Fibroblast of skin of back (primary cell): ENCODE measurements around the gene CACHD1.

Source experiments
- DNase-seq: peaks from one replicate; pipeline ENCODE4 v3.0.0-alpha.2; 2013

Gene CACHD1

DNA sequence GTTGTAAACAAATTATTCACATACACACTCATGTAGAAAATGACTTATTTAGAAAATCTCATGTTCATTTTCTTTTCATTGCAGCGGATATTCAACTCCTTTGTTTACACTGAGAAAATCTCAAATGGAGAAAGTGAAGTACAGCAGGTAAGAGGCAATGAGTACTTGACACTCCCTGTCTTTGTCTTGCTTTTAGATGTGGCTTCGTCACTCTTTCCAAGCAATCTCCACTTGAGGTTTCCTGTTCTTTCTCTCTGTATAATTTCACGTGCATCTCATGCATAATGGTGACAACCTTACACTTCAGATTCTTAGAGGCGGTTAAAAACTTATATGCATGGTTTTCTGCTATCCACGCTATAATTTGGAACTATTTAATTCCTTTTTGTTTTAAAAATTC lies 80.6 kb downstream of the CACHD1 start:
- no peak for DNase-seq

DNA sequence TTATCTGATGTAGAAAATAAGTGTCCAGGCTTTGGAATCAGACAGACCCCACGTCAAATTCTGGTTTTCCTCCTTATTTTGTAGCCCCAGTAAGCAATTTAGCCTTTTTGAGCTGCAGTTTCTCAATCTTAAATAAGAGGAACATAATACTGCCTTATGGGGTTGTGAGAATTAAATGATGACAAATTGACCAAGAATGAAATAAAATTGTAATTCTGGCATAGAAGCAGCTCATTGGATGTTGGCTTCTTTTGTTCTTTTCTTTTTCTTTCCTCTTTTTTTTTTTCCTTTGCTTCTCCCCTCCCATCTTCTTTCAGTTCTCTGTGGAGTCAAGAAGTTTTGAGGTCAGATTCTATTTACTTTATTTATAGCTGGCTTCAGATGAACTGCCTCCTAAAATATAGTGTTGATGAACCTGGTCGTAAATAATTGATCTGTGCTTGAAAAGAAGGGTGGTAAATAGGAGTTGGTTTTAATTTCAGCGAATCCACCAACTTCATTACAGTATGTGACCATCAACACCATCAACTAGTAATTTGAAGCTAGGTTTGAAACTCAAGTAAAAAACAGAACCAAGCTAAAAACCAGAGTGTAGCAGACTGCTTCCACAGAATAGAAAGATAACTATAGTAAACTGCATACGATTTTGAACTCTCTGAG lies 81.1 kb downstream of the CACHD1 start:
- no peak for DNase-seq

DNA sequence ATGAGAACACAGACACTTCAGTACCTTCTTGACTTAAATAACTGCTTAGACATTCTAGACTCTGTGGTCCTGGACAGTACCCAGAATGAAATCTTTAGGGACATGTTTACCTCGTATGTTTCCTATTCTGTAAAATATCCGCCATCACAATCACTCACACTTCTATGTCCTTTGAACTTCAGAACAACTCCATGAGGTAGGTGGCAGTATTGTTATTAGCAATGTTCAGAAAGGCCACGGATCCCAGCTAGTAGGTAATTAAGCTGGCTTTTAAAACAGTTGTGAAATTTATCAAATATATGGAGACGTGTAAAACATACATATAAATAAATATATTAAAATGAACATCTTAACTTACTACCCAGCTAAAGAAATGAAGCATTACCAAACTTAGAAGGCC lies 83.4 kb downstream of the CACHD1 start:
- no peak for DNase-seq

DNA sequence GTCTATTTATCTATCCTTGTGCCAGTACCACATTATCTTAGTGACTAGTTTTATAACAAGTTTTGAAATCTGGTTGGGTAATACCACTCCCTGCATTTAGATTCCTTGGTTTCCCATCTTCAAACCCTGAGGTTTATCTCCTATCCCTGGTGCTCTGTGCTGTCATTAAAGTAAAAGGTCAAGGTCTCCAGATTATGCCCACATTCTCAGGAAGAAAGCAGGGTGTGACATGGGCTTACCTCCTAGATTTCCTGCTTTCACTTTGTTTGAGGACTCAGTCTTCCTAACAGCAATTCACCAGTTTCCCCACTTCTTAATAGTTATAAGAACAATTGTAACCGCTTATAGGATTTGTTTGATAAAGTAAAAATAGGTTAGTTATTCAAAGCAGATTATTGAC lies 86.0 kb downstream of the CACHD1 start:
- DNase-seq = no peak

DNA sequence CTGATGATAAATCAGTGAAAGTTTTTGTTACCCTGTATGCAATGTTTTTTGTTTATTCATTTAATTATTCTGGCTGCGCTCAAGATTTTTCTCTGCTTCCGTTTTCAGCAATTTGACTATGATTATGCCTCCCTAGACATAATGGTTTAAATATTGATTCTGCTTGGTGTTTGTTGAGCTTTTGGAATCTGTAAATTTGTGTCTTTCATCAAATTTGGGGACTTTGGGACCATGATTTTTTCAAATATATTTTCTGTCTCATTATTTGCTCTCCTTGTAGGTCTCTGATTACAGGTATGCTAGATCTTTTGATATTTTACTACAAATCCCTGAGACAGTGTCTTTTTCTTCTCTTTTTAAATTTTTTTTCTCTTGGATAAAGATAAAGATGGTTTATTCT lies 92.1 kb downstream of the CACHD1 start:
- DNase-seq = no peak

DNA sequence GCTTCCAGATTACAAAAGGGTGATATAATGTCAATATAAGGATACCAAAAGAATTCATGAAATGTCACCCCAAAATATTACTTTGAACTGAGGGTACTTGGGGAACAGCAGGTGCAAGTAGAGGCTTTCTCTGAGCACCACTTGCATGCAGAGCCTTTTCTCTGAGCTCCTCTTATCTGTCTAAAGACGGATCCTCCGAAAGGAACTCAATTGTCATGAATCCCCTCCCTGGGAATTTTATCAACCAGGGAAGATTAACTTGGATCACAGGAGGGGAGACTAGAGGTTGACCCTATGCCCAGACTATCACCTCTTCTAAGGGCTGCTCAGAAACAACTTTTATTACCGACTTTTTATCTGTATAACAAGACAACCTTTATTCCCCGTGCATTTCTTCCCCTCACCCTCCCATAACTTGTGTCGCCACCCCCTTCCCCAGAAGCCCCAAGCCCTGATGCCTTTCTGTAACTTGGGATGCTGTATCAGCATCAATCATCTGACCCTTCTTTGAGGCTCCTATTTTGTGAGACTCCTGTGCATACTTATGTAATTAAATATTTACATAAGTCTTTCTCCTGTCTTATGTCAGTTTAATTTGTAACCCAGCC lies 94.1 kb downstream of the CACHD1 start:
- DNase-seq = no peak

DNA sequence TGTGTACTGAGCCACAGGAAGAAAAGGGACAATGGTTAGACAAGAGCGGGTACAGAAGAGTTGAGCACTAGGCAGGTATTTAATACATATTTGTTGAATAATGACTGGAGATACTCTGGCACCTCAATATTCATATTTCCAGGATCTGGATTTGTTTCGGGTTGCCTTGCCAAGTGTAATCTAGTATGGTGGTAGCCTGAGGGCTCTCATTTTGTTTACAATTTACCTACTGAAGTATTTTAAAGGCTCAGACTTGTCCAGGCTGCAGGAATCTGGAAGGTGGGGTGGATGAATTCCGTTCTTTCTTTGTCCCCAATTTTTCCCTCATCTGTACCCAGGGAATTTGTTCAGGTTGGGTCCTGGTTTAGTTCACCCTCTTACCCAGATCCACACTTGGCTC lies 95.0 kb downstream of the CACHD1 start:
- no peak for DNase-seq

DNA sequence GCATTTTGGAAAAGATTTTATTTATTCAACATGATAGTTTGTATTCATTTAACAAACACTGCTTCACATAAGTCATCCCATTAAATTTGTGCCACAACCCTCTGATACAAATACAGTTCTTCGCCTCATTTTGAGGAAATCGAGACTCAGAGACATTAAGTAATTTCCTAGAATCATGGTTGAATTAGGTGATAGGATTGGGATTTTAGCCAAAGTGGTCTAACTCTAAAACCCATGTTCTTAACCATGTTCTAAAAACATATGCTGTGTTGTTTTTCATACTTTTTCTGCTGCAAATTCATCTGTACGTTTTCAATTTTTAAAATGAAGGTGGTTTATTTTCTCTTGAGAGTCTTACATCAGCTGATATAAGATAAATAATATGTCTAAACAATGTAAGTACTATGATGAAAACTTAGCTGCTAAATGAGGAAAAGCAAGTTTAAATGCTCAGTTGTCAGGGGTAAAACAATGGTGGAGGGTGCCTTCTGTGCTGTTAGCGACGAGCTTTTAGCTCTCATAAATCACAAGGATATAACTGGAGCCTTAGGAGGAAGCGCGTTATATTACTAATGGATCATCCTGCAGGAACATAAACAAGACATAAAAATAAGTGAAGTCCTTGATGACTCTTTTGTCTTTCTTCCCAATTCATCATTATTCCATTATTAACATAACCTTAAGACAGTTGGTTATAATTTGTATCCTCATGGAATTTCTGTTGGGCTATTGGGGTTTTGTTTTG lies 97.7 kb downstream of the CACHD1 start:
- DNase-seq = no peak

DNA sequence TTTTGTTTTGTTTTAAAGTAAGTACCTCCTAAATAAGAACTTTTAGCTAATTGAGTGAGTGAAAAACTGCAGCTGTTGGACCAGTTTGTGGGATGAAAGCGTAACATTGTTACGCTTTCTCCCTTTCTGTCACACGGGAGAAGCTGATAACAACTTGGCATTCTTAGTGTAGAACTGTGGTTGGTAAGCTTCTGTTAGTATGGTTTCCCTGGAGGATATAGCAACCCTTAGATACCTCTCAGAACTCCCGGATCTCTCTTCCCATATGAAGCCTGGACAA lies 98.2 kb downstream of the CACHD1 start:
- DNase-seq = no peak

DNA sequence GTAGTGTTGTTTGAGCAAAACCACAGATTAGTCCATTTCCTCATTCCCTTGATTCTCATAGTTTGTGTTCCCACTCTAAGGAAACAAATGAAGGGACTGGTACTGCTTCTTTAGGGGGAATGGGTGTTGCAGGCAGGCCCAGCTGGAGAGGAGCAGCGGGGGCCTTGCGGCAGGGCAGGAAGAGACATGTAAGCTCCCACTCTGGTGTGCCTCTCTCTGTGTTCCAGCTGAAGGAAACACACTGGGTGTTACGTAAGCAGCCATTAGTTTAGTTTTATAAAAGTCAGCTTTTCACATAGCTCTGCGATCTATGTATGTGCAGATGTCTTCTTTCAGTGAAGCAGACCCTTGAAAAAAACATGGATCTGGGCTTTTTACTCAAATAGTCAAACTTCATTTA lies 99.5 kb downstream of the CACHD1 start:
- DNase-seq = peak; percentile 27

DNA sequence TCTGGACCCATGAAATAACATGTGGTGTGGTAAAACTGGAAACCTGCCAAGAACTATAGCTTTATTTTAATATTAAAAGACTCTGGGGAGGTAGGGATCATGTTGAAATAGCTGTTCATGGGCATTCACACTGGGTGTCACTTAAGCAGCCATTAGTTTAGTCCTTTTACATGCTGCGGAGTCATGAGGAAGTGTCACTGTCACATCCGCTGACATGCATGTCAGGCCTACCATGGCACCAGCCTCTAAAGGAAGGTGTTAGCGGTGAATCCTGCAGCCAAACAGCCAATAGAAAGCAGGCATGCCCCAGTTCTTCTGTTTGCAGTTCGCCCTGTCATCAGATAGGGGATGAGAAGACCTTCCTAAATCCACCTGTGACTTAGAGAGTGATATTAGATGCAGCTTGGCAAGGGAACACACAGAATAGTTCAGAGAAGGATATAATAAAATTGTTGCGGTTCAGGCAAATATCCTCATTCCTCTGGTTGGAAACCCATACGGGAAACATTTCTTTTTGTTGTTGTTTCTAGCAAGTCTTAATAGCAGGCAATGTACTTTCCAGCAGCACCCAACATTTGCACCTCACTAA lies 100.4 kb downstream of the CACHD1 start:
- DNase-seq = no peak

DNA sequence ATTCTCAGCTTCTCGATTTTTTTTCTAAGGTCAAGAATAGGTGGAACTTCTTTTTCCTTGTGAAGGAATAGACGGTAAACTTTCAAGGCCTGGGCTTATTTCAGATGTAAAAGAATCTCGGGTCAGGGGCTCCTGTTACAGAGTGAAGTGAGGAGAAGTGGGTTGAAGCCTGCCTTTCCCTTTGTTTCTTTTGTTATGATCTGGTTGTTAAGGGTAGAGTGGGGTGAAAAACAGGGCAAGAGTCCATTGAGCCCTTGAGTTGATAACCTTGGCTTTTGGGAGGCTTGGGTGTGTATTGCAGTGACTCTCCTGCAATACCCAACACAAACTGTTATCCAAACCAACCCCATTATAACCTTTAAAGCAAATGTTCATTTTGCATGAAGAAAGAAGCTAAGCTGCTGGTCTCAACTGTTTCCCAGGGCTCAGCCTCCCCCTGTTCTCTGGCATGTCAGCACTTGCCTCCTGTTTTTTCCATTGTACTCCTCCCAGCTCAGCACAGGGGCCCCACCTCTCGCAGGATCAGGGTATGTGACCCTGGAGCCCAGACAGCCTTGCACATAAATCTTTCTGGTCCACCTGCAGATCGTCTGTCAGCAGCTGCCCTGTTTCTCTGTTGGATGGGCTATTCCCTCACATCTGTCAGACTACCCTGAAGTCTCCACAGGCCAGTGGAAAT lies 102.4 kb downstream of the CACHD1 start:
- no peak for DNase-seq

DNA sequence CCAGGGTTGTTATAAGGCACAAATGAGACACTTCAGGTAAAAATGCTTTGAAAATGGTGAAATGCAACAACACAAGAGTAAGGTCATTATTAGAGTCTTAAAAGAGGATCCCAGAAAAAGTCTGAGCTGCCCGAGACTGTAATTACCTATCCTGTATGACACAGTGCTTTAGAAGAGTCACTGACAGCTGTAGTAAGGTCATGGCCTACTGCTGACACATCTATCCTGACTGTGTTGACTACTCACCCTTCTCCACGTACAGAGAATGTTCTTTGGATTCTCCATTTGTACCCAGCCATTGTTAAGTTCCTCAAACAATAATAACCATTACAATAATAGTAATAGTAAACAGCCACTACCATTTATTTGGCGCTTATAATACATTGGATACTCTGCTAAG lies 104.4 kb downstream of the CACHD1 start:
- no peak for DNase-seq

DNA sequence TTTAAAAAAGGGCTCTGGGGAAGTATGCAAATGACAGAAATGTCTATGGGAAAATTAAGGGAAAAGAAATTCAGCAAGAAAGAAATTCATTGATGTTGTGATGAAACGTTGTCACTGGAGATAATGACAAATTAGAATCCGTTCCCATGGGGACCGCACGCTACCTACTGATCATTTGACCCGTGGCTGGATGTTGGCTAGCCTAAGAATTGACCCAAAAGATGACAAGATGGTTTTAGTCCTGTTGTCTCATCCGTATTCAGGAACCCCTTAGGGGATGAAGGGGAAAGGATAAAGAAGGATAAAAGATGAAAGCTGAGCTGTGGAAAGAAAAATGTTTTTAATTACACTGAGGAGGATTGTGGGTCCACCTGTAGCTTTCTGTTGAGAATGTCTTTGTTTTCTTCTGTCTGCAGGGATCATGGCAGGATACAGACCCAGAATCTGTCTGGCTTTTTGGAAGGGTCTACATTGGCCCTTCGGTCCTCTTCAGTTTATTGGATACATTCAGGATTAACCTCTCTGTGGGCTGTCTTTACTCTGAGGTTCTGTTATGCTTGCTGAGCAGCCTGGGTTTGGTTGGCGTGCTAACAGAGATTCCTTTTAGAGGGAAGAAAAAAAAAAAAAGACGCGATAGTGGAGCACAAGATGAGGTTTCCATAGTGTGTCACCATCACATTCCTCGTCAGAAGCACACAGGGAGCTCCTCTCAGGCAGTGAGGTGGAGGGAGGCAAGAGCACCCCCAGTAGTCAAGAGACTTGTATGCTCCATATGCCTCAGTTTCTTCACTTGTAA lies 106.2 kb downstream of the CACHD1 start:
- DNase-seq = peak; percentile 6

DNA sequence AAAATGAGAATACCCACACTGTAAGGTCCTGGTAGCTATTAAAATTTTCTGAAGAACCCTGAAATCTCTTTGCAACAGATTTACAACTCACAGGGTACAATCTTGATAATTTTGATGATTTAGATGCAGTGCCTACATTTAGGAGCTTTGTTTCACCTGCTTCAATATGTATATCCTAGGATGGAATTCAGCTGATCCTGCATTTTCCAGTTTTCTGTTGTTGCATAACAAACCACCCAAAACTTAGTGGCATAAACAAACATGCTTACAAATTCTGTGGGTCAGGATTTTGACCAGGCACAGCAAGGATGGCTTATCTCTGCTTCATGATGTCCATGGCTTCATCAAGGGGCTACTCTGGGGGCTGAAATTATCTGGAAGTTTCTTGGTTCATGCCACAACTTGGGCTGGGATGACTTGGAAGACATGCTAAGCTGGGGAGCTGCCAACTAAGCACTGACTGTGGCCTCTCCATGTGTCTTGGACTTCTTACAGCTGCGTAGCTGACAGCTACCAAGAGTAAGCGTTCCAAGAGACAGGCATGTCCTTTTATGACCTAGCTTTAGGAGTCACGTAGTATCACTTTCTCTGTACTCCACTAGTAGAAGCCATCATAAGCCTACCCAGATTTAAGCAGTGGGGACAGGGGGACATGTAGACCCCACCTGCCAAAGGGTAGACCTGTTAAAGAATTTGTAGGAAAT lies 108.5 kb downstream of the CACHD1 start:
- DNase-seq = no peak

DNA sequence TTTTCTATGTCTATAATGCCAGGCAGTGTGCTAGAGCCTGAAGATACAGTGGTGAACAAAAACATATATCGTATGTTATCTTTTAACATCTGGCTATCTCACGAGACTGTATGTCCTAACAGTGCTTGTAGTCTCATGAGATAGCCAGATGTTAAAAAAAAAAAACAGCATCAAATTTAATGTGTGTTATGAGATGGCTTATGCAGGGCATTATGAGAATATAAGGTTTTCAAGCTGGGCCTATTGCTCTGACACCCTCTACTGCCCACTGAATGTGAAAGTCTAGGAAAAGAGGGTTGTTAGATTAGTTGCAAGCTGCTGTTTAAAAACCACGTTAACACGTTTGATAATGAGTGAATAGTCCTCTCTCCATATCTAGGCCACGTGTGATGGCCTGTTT lies 109.8 kb downstream of the CACHD1 start:
- no peak for DNase-seq

DNA sequence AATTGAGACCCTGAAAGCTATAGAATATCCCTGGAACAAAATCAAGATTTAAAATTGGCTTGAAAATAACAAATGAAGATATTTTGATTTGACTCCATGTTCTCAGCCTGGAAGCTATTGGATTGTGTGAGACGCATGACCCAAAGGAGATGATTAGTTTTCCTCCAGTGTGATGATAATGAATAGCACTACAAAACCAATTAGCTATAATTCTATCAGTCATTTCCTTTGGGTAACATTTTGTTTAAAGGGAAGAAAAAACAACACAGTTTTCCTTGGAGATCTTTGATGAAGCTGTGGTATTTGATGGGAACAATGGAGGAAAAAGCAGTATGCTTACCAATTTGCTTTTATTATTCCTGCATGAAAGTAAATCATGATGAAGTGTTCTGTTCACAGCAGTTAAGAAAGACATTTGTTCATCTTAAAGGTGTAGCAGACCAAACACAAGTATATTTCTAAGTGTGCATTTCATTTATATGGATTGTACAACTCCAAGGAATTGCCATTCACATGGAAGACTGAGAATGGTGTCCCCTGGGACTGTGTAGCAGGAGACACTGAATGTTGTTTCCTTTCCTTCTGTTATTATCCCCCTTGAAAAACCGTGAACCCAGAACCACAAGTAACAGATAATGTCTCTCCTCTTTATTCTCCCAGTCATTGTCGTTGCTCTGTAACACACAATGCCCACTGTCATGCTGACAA lies 111.4 kb downstream of the CACHD1 start:
- DNase-seq = no peak

DNA sequence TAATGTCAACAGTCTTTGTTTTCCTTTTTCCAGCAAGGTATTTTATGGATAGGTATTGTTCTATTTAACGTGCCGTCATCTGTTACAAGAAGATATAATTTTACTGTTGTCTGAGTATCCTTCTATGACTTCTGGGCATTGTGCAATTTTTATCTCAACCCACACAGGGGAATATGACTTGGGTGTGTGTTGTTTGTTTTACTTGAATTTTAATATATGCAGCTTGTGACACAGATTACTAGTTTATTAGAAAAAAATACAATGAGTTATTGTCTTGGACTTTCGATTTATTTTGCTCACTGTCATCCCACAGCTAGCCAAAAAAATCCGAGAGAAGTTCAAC lies 111.9 kb downstream of the CACHD1 start:
- DNase-seq = no peak

DNA sequence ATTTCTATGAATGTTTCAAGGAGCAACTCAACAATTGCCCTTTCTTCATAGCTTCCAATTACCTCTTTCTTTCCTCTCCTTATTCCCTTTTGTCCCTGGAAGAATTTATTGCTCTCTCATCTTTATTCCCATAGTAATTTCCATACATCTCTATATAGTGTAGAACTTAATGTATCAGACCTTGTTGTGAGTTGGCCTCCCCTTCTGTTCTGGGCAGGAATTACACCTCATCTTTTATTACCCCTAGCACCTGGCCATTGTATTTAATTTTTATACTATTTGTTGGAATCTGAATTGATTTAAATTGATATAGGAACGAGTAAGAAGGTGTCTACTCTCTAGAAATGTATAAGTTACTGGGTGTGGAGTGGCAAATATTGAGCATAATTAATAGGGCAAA lies 114.5 kb downstream of the CACHD1 start:
- DNase-seq = no peak

DNA sequence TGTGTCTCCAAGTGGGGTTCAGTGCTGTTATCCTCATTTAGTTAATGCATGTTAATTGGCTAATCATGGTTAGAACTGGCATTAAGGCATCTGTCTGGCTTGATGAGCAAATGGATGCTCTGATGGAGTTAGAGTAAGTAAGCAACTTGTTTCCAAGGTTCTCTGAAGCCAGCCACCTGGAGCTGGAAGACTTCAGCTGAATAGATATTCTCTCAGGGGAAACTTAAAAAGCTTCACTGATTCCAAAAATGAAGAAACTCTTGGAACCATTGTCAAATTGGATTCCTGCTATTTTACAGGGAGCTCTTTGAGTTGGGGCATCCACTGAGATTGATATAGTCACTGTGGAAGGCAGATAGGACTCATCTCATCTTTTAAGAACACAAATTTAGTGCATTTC lies 118.9 kb downstream of the CACHD1 start:
- no peak for DNase-seq

DNA sequence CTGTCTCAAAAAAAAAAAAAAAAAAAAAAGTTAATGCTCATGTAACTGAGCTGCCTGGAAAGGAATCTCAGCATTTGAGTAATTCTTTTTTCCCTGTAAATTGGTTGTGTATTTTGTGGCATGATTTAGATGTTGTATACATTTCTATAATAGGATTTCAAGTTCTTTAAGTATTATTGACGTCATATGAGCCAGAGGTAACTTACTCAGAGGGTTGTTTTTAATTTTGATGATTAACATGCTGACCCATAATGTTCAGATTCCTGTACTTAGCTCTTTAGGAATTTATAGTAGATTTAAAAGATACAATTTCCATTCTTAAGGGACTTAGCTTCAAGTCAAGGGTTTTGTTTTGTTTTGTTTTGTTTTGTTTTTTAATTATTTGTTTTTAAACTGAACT lies 120.4 kb downstream of the CACHD1 start:
- no peak for DNase-seq
